ENCODE measurements around the gene FOXA2. TPM values are rescaled to one million over a fixed set of nuclear protein-coding genes. Genes with fewer than 3 reads are reported as not detected.

Gene FOXA2
- total and polyA plus RNA-seq, 9 of the 15 experiments (the other 6 are each of a cell fraction or from before 2014, with no cell fraction given) = 0.10 to 1.0 (median 0.25) TPM

DNA sequence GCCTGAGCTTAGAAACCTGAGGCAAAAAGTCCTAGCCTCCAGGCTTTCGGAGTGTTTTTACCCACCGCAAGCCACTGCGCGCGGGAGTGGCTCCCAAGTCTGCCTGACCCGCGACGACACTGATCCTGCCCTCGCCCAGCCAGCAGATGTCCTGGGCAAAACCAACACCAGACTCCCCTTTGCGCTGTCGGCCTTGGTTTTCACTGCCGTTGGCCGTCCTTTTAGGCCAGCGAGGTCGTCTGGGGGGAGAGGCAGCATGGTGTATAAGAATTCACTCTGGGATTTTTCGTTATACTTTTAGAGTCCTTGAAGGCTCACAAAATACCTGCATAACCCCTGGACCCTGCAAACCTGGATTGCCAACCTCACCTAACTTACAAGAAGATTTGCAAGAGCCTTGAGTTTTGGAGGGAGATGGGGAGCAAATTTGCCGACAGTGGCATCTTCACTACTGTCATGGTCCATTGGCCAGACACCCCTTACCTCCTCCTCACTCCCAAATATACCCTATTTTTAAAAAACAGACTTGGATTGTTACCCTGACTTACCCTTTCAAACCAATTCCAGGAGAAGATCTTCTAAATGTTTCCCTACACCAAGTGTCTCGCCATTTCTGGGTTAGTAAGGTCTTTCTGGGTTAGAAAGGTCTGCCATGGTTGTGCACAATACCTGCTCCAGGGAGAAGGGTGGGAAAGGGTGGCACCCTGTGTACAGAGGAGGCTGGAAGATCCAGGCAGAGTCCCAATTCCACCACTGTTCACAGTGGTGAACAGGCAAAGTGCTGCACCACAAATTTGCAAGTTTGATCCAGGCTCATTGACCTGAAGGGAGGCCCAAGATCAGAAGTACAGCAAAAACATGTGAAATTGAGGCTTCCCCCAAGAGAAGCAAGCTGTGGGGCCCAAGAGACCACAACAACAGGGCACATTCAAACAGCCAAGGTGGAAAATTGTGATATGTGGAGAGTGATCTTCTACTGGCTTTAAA is 4.4 kb downstream of the FOXA2 start:
- Histone ChIP-seq H3K36me3 (ENCODE audit: control insufficient read depth, insufficient read depth, low read length) (no peaks in the 10 kb centered on the region), H3K79me2 (ENCODE audit: control insufficient read depth, insufficient read depth, low read length) (no peaks in the 10 kb centered on the region; the same call in 2 of the 3 replicates), H3K27me3 (ENCODE audit: control insufficient read depth in 2 of 2, insufficient read depth in 2 of 2, low read length in 2 of 2) (no peaks in the 10 kb centered on the region), H3K9ac (ENCODE audit: insufficient read depth in 1 of 2, low read depth in 2 of 2, low read length in 2 of 2) (no peak overlapping the region), H3K9me1 (ENCODE audit: control insufficient read depth, insufficient read depth, low read length) (no peaks in the 10 kb centered on the region), H3K4me1 (replicated peaks in 1 of 2; ENCODE audit: control insufficient read depth in 2 of 2, insufficient read depth in 2 of 2, low read length in 2 of 2) (peaks cover 0 to 27% of the 10 kb centered on the region in 2 experiments; a peak in 2 of 5 replicates), H2AFZ (ENCODE audit: low read depth, low read length) (no peak overlapping the region), H3K4me3 (no peak overlapping the region), H4K20me1 (replicated peaks; ENCODE audit: control insufficient read depth, insufficient read depth, low read length) (no peaks in the 10 kb centered on the region), H3K4me2 (ENCODE audit: insufficient read depth, low read length) (no peak overlapping the region), H3K9me3 (replicated peaks; ENCODE audit: control insufficient read depth, insufficient read depth, low read depth, low read length) (no peaks in the 10 kb centered on the region), H3K27ac (ENCODE audit: extremely low read depth, low read depth, low read length) (no peak overlapping the region)
- DNase-seq (ENCODE audit: extremely low read depth in 1 of 4, low spot score in 3 of 4) (no peak), FAIRE-seq (no peak), ATAC-seq (no peak)
- BruUV-seq (replicated peaks) = no TSS peak
- 54% methylated on average over 11 of the region's 18 CpGs for WGBS (ENCODE audit: insufficient coverage, low coverage, missing lambda C conversion rate)
- in situ Hi-C loops (cut with MboI) = no loop called here
- intact Hi-C loops (cut with micrococcal nuclease) = loop anchor here (10.0 kb wide), 2 partner anchors 55 to 125 kb away; no protein-coding TSS in a partner anchor
- ChIA-PET POLR2A (interaction anchor here (1.3 kb wide), 1 partner anchor 50 kb away, joined by 4 read pairs; no protein-coding TSS in a partner anchor), CTCF (ENCODE audit: low intra/inter-chr PET ratio) (no interaction called here)
- no peak for TF ChIP-seq ARID1B (IDR thresholded peaks at IDR 0.05)
- no peak for TF ChIP-seq KDM2B (CRISPR knock-in tag; IDR thresholded peaks at IDR 0.05)
- TF ChIP-seq ZNF76 (CRISPR knock-in tag; IDR thresholded peaks at IDR 0.05; ENCODE audit: borderline replicate concordance) = no peak
- TF ChIP-seq XRCC3 (IDR thresholded peaks at IDR 0.05) = no peak
- no peak for TF ChIP-seq THRA (IDR thresholded peaks at IDR 0.05)
- TF ChIP-seq, protein P1, sequence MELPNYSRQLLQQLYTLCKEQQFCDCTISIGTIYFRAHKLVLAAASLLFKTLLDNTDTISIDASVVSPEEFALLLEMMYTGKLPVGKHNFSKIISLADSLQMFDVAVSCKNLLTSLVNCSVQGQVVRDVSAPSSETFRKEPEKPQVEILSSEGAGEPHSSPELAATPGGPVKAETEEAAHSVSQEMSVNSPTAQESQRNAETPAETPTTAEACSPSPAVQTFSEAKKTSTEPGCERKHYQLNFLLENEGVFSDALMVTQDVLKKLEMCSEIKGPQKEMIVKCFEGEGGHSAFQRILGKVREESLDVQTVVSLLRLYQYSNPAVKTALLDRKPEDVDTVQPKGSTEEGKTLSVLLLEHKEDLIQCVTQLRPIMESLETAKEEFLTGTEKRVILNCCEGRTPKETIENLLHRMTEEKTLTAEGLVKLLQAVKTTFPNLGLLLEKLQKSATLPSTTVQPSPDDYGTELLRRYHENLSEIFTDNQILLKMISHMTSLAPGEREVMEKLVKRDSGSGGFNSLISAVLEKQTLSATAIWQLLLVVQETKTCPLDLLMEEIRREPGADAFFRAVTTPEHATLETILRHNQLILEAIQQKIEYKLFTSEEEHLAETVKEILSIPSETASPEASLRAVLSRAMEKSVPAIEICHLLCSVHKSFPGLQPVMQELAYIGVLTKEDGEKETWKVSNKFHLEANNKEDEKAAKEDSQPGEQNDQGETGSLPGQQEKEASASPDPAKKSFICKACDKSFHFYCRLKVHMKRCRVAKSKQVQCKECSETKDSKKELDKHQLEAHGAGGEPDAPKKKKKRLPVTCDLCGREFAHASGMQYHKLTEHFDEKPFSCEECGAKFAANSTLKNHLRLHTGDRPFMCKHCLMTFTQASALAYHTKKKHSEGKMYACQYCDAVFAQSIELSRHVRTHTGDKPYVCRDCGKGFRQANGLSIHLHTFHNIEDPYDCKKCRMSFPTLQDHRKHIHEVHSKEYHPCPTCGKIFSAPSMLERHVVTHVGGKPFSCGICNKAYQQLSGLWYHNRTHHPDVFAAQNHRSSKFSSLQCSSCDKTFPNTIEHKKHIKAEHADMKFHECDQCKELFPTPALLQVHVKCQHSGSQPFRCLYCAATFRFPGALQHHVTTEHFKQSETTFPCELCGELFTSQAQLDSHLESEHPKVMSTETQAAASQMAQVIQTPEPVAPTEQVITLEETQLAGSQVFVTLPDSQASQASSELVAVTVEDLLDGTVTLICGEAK (IDR thresholded peaks at IDR 0.05) = no peak
- TF ChIP-seq, protein P1 (CRISPR knock-in tag; IDR thresholded peaks at IDR 0.05) = no peak
- TF ChIP-seq BCOR (IDR thresholded peaks at IDR 0.05) = no peak
- no peak for TF ChIP-seq SP1 (CRISPR knock-in tag; IDR thresholded peaks at IDR 0.05)
- no peak for TF ChIP-seq TEAD4 (IDR thresholded peaks at IDR 0.05; ENCODE audit: low read length)
- TF ChIP-seq TEAD4 (CRISPR knock-in tag; IDR thresholded peaks at IDR 0.05; ENCODE audit: borderline replicate concordance) = no peak
- no peak for TF ChIP-seq PRMT5 (CRISPR knock-in tag; IDR thresholded peaks at IDR 0.05)

All from K562 (cell line).